Astrocyte (in vitro differentiated cells and primary cell): ENCODE data around the gene CACNA1C.

ENCODE experiments used
- EZH2 ChIP-seq: IDR thresholded peaks from 2 replicates; pipeline ENCODE4 v1.6.1; 2012; ENCODE audit warnings: mild to moderate bottlenecking, low read length, inconsistent platforms; ENCODE audit not compliant: insufficient read depth
- TF ChIP-seq, protein P1 (sequence below): IDR thresholded peaks from 2 replicates; pipeline ENCODE4 v1.5.1; 2011; ENCODE audit warnings: low read depth, mild to moderate bottlenecking, inconsistent platforms, low read length, moderate library complexity; ENCODE audit not compliant: insufficient read depth

DNA sequence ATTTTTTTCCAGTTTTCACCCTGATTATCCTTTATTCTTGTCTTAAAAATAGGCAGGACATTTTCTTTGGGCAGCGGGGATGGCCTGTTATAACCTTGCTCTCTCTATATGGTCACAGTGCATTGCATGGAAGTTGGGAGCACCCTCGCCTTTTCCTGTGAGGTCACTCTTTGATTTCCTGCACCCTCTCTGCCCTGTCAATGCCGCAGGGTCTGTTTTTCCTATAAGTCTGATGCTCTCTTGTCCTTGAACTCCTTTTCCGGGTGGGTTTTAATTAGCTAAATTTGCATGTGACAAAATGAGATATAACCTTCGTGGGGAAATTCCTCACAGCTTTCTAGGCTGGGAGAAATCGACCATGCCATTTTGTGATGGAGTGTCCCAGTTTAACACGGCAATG lies 194.3 kb downstream of the CACNA1C start:
- TF ChIP-seq, protein P1, sequence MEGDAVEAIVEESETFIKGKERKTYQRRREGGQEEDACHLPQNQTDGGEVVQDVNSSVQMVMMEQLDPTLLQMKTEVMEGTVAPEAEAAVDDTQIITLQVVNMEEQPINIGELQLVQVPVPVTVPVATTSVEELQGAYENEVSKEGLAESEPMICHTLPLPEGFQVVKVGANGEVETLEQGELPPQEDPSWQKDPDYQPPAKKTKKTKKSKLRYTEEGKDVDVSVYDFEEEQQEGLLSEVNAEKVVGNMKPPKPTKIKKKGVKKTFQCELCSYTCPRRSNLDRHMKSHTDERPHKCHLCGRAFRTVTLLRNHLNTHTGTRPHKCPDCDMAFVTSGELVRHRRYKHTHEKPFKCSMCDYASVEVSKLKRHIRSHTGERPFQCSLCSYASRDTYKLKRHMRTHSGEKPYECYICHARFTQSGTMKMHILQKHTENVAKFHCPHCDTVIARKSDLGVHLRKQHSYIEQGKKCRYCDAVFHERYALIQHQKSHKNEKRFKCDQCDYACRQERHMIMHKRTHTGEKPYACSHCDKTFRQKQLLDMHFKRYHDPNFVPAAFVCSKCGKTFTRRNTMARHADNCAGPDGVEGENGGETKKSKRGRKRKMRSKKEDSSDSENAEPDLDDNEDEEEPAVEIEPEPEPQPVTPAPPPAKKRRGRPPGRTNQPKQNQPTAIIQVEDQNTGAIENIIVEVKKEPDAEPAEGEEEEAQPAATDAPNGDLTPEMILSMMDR, result no peak
- no peak for TF ChIP-seq EZH2
